Natural killer cell (primary cell): ENCODE data around the gene TSPAN31. TPM values are rescaled to one million over a fixed set of nuclear protein-coding genes. Genes with fewer than 3 reads are reported as not detected.

ENCODE experiments used
- ATAC-seq, 3 donors: fragments of 150-1000 bp in 2 of 3; fragments of 200-7000 bp in 1 of 3; cut with Tn5 transposase; 1 replicate in 1 of 3; 2 replicates in 2 of 3; pipeline ENCODE4 v1.10.0; 2021; ENCODE audit warnings: mild to moderate bottlenecking in 2 of 3, moderate library complexity in 2 of 3
- DNase-seq, 2 donors: peaks; one replicate each; pipeline versions ENCODE4 v3.0.0 to v3.0.0-alpha.2; 2013 to 2021; ENCODE audit warnings: mixed read lengths in 1 of 2
- H3K27ac ChIP-seq: one replicate; pipeline ENCODE4 v1.5.1; 2013; ENCODE audit warnings: mild to moderate bottlenecking, low read length
- H3K27me3 ChIP-seq: one replicate; pipeline ENCODE4 v1.6.1; 2013; ENCODE audit warnings: low read length; ENCODE audit not compliant: control insufficient read depth, insufficient read depth
- H3K36me3 ChIP-seq: one replicate; pipeline ENCODE4 v1.6.1; 2013; ENCODE audit warnings: low read length; ENCODE audit not compliant: control insufficient read depth, insufficient read depth
- H3K4me1 ChIP-seq: one replicate; pipeline ENCODE4 v1.6.1; 2013; ENCODE audit warnings: low read length; ENCODE audit not compliant: control insufficient read depth, insufficient read depth
- H3K4me3 ChIP-seq: one replicate; pipeline ENCODE4 v1.5.1; 2013; ENCODE audit warnings: low read length
- H3K9me3 ChIP-seq: one replicate; pipeline ENCODE4 v1.6.1; 2013; ENCODE audit warnings: low read length; ENCODE audit not compliant: control insufficient read depth, insufficient read depth
- H3K27ac Mint-ChIP-seq, 2 donors: one replicate each; pipeline ENCODE4 v1.8.0; 2022; ENCODE audit warnings: mild to moderate bottlenecking in 2 of 2, mixed read lengths in 2 of 2, moderate library complexity in 1 of 2
- H3K27me3 Mint-ChIP-seq, 2 donors: one replicate each; pipeline ENCODE4 v1.8.0; 2022; ENCODE audit warnings: low read depth in 2 of 2, mixed read lengths in 2 of 2
- H3K36me3 Mint-ChIP-seq: one replicate; pipeline ENCODE4 v1.8.0; 2022; ENCODE audit warnings: mixed read lengths
- H3K4me1 Mint-ChIP-seq, 2 donors: one replicate each; pipeline ENCODE4 v1.8.0; 2022; ENCODE audit warnings: mixed read lengths in 2 of 2
- H3K4me3 Mint-ChIP-seq: one replicate; pipeline ENCODE4 v1.8.0; 2022; ENCODE audit warnings: mild to moderate bottlenecking, moderate library complexity, mixed read lengths
- H3K9me3 Mint-ChIP-seq, 2 donors: one replicate each; pipeline ENCODE4 v1.8.0; 2022; ENCODE audit warnings: mixed read lengths in 2 of 2
- CTCF ChIP-seq: fragments of 200-600 bp; IDR thresholded peaks from one replicate; pipeline ENCODE4 v1.8.0; 2022; ENCODE audit warnings: antibody characterized with exemption
- WGBS: methylation state at CpG from one replicate; pipeline ENCODE4 v1.1.7; 2013; ENCODE audit warnings: missing lambda C conversion rate; ENCODE audit not compliant: insufficient coverage; 5-methylcytosine and 5-hydroxymethylcytosine counted together
- intact Hi-C: fragments of 100-400 bp; cut with micrococcal nuclease; formaldehyde crosslinking; loops from one replicate; pipeline ENCODE4 v1.14.2; 2022
- total RNA-seq, 4 donors: library from RNA; stranded (reverse); fragments of 120-200 nt in 1 of 4; gene quantifications; one replicate each; pipeline versions ENCODE4 v1.2.3 to v1.2.4, GENCODE V29; 2013 to 2022

The TSPAN31 gene
- total RNA-seq, 3 donors from 2014 or later (not counting 1 experiment from before 2014, with no cell fraction given) = 18.3 to 27.0 (median 23.5) TPM

- Histone ChIP-seq H3K4me1 (peaks cover 6% of the 10 kb centered on the region), H3K27ac (no peak overlapping the region), H3K36me3 (peaks cover 57% of the 10 kb centered on the region), H3K27me3 (no peaks in the 10 kb centered on the region), H3K4me3 (no peak overlapping the region), H3K9me3 (no peaks in the 10 kb centered on the region)
- peaks cover 9% of the 10 kb centered on the region for H3K36me3 Mint-ChIP-seq
- peak overlapping the region; percentile 58 to 74 for H3K27ac Mint-ChIP-seq
- H3K4me3 Mint-ChIP-seq = no peak overlapping the region
- H3K27me3 Mint-ChIP-seq = no peaks in the 10 kb centered on the region
- H3K9me3 Mint-ChIP-seq = no peaks in the 10 kb centered on the region
- 90% methylated on average over 11 of the region's 11 CpGs for WGBS
- intact Hi-C loops = no loop called here
- DNase-seq (no peak), ATAC-seq (no peak)
- no peak for TF ChIP-seq CTCF
- peaks cover 17 to 19% of the 10 kb centered on the region in 2 donors for H3K4me1 Mint-ChIP-seq
Observed at GRCh38 chr12:57722716-57723629, 21.9 kb upstream of the TSPAN31 start.

GRCh38 chr12:57723630-57723962 is 21.2 kb upstream of the TSPAN31 start:
- Mint-ChIP-seq H3K36me3 (peaks cover 9% of the 10 kb centered on the region), H3K27me3 (no peaks in the 10 kb centered on the region), H3K27ac (peak overlapping the region; percentile 58 to 74)

GRCh38 chr12:57724003-57724935 is 20.6 kb upstream of the TSPAN31 start:
- Mint-ChIP-seq H3K27me3 (no peaks in the 10 kb centered on the region), H3K9me3 (no peaks in the 10 kb centered on the region), H3K27ac (peak overlapping the region; percentile 58 to 74), H3K36me3 (peaks cover 5% of the 10 kb centered on the region), H3K4me1 (peaks cover 17 to 19% of the 10 kb centered on the region in 2 donors), H3K4me3 (no peak overlapping the region)
- H3K27me3 ChIP-seq = no peaks in the 10 kb centered on the region
- H3K4me3 ChIP-seq = no peak overlapping the region
- no peak for ATAC-seq
- H3K9me3 ChIP-seq = no peaks in the 10 kb centered on the region
- no peak for TF ChIP-seq CTCF
- DNase-seq = peak in 1 of 2 donors; percentile 12
- 94% methylated on average over 12 of the region's 12 CpGs for WGBS
- peaks cover 53% of the 10 kb centered on the region for H3K36me3 ChIP-seq
- H3K27ac ChIP-seq = no peak overlapping the region
- peaks cover 6% of the 10 kb centered on the region for H3K4me1 ChIP-seq
- intact Hi-C loops = no loop called here

More at GRCh38 chr12:57723630-57723962, 21.2 kb upstream of the TSPAN31 start:
- TF ChIP-seq CTCF = no peak
- no peaks in the 10 kb centered on the region for H3K9me3 Mint-ChIP-seq
- intact Hi-C loops = no loop called here
- Histone ChIP-seq H3K27ac (no peak overlapping the region), H3K9me3 (no peaks in the 10 kb centered on the region), H3K4me3 (no peak overlapping the region), H3K4me1 (peaks cover 6% of the 10 kb centered on the region), H3K36me3 (peaks cover 55% of the 10 kb centered on the region), H3K27me3 (no peaks in the 10 kb centered on the region)
- no peak overlapping the region for H3K4me3 Mint-ChIP-seq
- WGBS = no CpG with 5 or more reads among the region's 2 CpGs
- DNase-seq = peak in 1 of 2 donors; percentile 3
- ATAC-seq = no peak
- H3K4me1 Mint-ChIP-seq = peaks cover 17 to 19% of the 10 kb centered on the region in 2 donors
